H9 (cell line): ENCODE data around the gene VWC2L. TPM values are rescaled to one million over a fixed set of nuclear protein-coding genes. Genes with fewer than 3 reads are reported as not detected.

Experiments used
- DNase-seq: peaks from one replicate; pipeline ENCODE4 v3.0.0-alpha.2; 2017
- H2AFZ ChIP-seq: one replicate; pipeline ENCODE4 v1.6.1; 2013; ENCODE audit warnings: mild to moderate bottlenecking, low read length, control low read depth, moderate library complexity
- H2AK5ac ChIP-seq: 2 replicates; pipeline ENCODE4 v1.6.1; 2013; ENCODE audit warnings: low read length, control low read depth, mixed read lengths; ENCODE audit not compliant: insufficient read length
- H2BK120ac ChIP-seq: one replicate; pipeline ENCODE4 v1.6.1; 2013; ENCODE audit warnings: low read depth, mild to moderate bottlenecking, low read length, control low read depth, inconsistent platforms; ENCODE audit not compliant: poor library complexity, severe bottlenecking
- H2BK12ac ChIP-seq: 2 replicates; pipeline ENCODE4 v1.6.1; 2013; ENCODE audit warnings: low read length, control low read depth, mixed read lengths, low read depth; ENCODE audit not compliant: insufficient read length
- H2BK15ac ChIP-seq: 2 replicates; pipeline ENCODE4 v1.6.1; 2013; ENCODE audit warnings: low read depth, low read length, control low read depth
- H2BK20ac ChIP-seq: one replicate; pipeline ENCODE4 v1.6.1; 2013; ENCODE audit warnings: low read depth, mild to moderate bottlenecking, low read length, control low read depth, inconsistent platforms; ENCODE audit not compliant: poor library complexity, severe bottlenecking
- H2BK5ac ChIP-seq: 2 replicates; pipeline ENCODE4 v1.6.1; 2013; ENCODE audit warnings: low read length, control low read depth, mixed read lengths; ENCODE audit not compliant: insufficient read length
- H3K14ac ChIP-seq: 2 replicates; pipeline ENCODE4 v1.6.1; 2013; ENCODE audit warnings: low read length, control low read depth; ENCODE audit not compliant: insufficient read depth
- H3K18ac ChIP-seq: 2 replicates; pipeline ENCODE4 v1.6.1; 2013; ENCODE audit warnings: low read depth, mild to moderate bottlenecking, mixed read lengths, low read length, control low read depth; ENCODE audit not compliant: insufficient read length
- H3K23ac ChIP-seq: 2 replicates; pipeline ENCODE4 v1.6.1; 2013; ENCODE audit warnings: low read length, control low read depth, mixed read lengths, low read depth; ENCODE audit not compliant: insufficient read length
- H3K23me2 ChIP-seq: 2 replicates; pipeline ENCODE4 v1.6.1; 2013; ENCODE audit warnings: low read depth, mild to moderate bottlenecking, mixed read lengths, low read length, control low read depth; ENCODE audit not compliant: insufficient read length, poor library complexity, severe bottlenecking
- H3K27ac ChIP-seq: 2 replicates; pipeline ENCODE4 v1.5.1; 2013; ENCODE audit warnings: low read length, control low read depth, mixed read lengths, low read depth; ENCODE audit not compliant: insufficient read length
- H3K27me3 ChIP-seq: 2 replicates; pipeline ENCODE4 v1.6.1; 2013; ENCODE audit warnings: low read length, control low read depth, inconsistent platforms; ENCODE audit not compliant: insufficient read depth
- H3K4ac ChIP-seq: 2 replicates; pipeline ENCODE4 v1.6.1; 2013; ENCODE audit warnings: low read depth, mild to moderate bottlenecking, control low read depth, inconsistent platforms, low read length, moderate library complexity
- H3K4me1 ChIP-seq: 2 replicates; pipeline ENCODE4 v1.6.1; 2013; ENCODE audit warnings: low read length, control low read depth, inconsistent platforms; ENCODE audit not compliant: insufficient read depth
- H3K4me2 ChIP-seq: 2 replicates; pipeline ENCODE4 v1.6.1; 2013; ENCODE audit warnings: low read length, control low read depth, mixed read lengths; ENCODE audit not compliant: insufficient read length, insufficient read depth
- H3K56ac ChIP-seq: 2 replicates; pipeline ENCODE4 v1.6.1; 2013; ENCODE audit warnings: low read depth, mild to moderate bottlenecking, mixed read lengths, low read length, control low read depth; ENCODE audit not compliant: insufficient read length
- H3K79me1 ChIP-seq: 2 replicates; pipeline ENCODE4 v1.6.1; 2013; ENCODE audit warnings: low read depth, mild to moderate bottlenecking, moderate library complexity, low read length, control low read depth, inconsistent platforms; ENCODE audit not compliant: insufficient read depth, poor library complexity, severe bottlenecking
- H3K79me2 ChIP-seq: 2 replicates; pipeline ENCODE4 v1.6.1; 2013; ENCODE audit warnings: low read length, control low read depth, inconsistent platforms; ENCODE audit not compliant: insufficient read depth
- H3K9ac ChIP-seq: 2 replicates; pipeline ENCODE4 v1.6.1; 2013; ENCODE audit warnings: low read length, control low read depth, mixed read lengths; ENCODE audit not compliant: insufficient read length; ENCODE audit errors: extremely low read depth
- H3K9me3 ChIP-seq: one replicate; pipeline ENCODE4 v1.6.1; 2013; ENCODE audit warnings: low read depth, low read length, inconsistent platforms; ENCODE audit not compliant: control insufficient read depth
- H3T11ph ChIP-seq: one replicate; pipeline ENCODE4 v1.6.1; 2013; ENCODE audit warnings: mild to moderate bottlenecking, low read length, control low read depth, inconsistent platforms
- H4K20me1 ChIP-seq: one replicate; pipeline ENCODE4 v1.6.1; 2013; ENCODE audit not compliant: control insufficient read depth, insufficient read length, insufficient read depth
- H4K5ac ChIP-seq: 2 replicates; pipeline ENCODE4 v1.6.1; 2013; ENCODE audit warnings: low read depth, mild to moderate bottlenecking, mixed read lengths, low read length, control low read depth; ENCODE audit not compliant: insufficient read length
- H4K8ac ChIP-seq: replicated peaks from 2 replicates; pipeline ENCODE4 v1.6.1; 2013; ENCODE audit warnings: low read length, control low read depth, mixed read lengths, low read depth; ENCODE audit not compliant: insufficient read length
- H4K91ac ChIP-seq: 2 replicates; pipeline ENCODE4 v1.6.1; 2013; ENCODE audit warnings: low read depth, mild to moderate bottlenecking, moderate library complexity, mixed read lengths, low read length, control low read depth; ENCODE audit not compliant: insufficient read length
- H3K27ac Mint-ChIP-seq, 3 experiments: 2 replicates in 2 of 3; 3 replicates in 1 of 3; pipeline ENCODE4 v1.8.0; 2020 to 2021; ENCODE audit warnings: mixed read lengths in 3 of 3, mild to moderate bottlenecking in 1 of 3, moderate library complexity in 1 of 3
- H3K27me3 Mint-ChIP-seq: 2 replicates; pipeline ENCODE4 v1.8.0; 2021; ENCODE audit warnings: low read depth, mild to moderate bottlenecking, moderate library complexity, mixed read lengths
- H3K36me3 Mint-ChIP-seq, 3 experiments: 2 replicates in 2 of 3; 3 replicates in 1 of 3; pipeline ENCODE4 v1.8.0; 2020 to 2021; ENCODE audit warnings: low read depth in 3 of 3, mixed read lengths in 3 of 3; ENCODE audit not compliant: insufficient read depth in 1 of 3
- H3K4me1 Mint-ChIP-seq, 2 experiments: 2 replicates each; pipeline ENCODE4 v1.8.0; 2020; ENCODE audit warnings: mixed read lengths in 2 of 2
- H3K4me3 Mint-ChIP-seq, 2 experiments: 2 replicates in 1 of 2; 3 replicates in 1 of 2; pipeline ENCODE4 v1.8.0; 2020 to 2021; ENCODE audit warnings: mild to moderate bottlenecking in 2 of 2, mixed read lengths in 2 of 2, moderate library complexity in 1 of 2
- H3K9me3 Mint-ChIP-seq, 2 experiments: 2 replicates in 1 of 2; 3 replicates in 1 of 2; pipeline ENCODE4 v1.8.0; 2020; ENCODE audit warnings: mild to moderate bottlenecking in 2 of 2, mixed read lengths in 2 of 2, moderate library complexity in 1 of 2
- WGBS: extraction: QIAGEN DNeasy Blood & Tissue Kit; methylation state at CpG from one replicate; pipeline ENCODE4 v1.1.7; 2013; ENCODE audit warnings: missing lambda C conversion rate, low lambda C conversion rate, mixed read lengths; ENCODE audit not compliant: insufficient read length; ENCODE audit errors: extremely low coverage; 5-methylcytosine and 5-hydroxymethylcytosine counted together
- total RNA-seq: library from RNA; stranded (reverse); gene quantifications from 2 replicates; pipeline ENCODE4 v1.2.1, GENCODE V29; 2021
- TF ChIP-seq, protein P1 (sequence below): fragments of 200-600 bp; sonication (generic); conservative IDR thresholded peaks from 3 replicates; pipeline ENCODE4 v1.8.0; 2021; ENCODE audit warnings: antibody characterized with exemption, mild to moderate bottlenecking

Gene VWC2L
- total RNA-seq, 1 experiment from 2014 or later = not detected

DNA sequence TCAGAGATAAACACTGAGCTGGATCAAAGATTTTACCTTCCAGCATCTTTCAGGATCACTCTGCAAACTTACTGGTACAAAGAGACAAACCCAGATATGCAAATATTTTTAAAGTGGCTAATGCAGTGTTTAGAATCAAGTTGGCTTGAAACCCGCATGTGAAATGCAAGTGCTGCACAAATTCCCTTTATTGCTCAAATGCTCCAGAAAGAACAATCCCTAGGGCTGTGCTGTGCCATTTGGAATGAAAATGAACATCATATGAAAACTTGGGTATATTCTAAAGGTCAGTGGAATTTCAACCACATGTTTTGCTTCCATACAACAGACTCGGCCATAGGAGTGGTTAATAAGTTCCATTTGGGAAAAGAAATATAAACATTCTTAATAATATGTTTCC lies 139.1 kb downstream of the VWC2L start:
- H3K14ac ChIP-seq = no peak overlapping the region

More for the DNA sequence above, 139.1 kb downstream of the VWC2L start:
- no peak for DNase-seq
- H3T11ph ChIP-seq = no peak overlapping the region
- H4K8ac ChIP-seq = no peak overlapping the region
- H3K23me2 ChIP-seq = no peaks in the 10 kb centered on the region
- no peak overlapping the region for H3K56ac ChIP-seq
- Mint-ChIP-seq H3K9me3 (no peaks in the 10 kb centered on the region), H3K27ac (no peak overlapping the region), H3K36me3 (no peaks in the 10 kb centered on the region), H3K4me1 (no peaks in the 10 kb centered on the region), H3K27me3 (no peaks in the 10 kb centered on the region), H3K4me3 (no peak overlapping the region)
- no peaks in the 10 kb centered on the region for H3K4me1 ChIP-seq
- no peak overlapping the region for H2BK12ac ChIP-seq
- no peak overlapping the region for H3K27ac ChIP-seq
- H2BK20ac ChIP-seq = no peak overlapping the region
- no peak overlapping the region for H2BK120ac ChIP-seq
- no peak overlapping the region for H3K9ac ChIP-seq
- TF ChIP-seq, protein P1, sequence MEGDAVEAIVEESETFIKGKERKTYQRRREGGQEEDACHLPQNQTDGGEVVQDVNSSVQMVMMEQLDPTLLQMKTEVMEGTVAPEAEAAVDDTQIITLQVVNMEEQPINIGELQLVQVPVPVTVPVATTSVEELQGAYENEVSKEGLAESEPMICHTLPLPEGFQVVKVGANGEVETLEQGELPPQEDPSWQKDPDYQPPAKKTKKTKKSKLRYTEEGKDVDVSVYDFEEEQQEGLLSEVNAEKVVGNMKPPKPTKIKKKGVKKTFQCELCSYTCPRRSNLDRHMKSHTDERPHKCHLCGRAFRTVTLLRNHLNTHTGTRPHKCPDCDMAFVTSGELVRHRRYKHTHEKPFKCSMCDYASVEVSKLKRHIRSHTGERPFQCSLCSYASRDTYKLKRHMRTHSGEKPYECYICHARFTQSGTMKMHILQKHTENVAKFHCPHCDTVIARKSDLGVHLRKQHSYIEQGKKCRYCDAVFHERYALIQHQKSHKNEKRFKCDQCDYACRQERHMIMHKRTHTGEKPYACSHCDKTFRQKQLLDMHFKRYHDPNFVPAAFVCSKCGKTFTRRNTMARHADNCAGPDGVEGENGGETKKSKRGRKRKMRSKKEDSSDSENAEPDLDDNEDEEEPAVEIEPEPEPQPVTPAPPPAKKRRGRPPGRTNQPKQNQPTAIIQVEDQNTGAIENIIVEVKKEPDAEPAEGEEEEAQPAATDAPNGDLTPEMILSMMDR = no peak
- H4K20me1 ChIP-seq = no peaks in the 10 kb centered on the region
- H2BK5ac ChIP-seq = no peak overlapping the region
- H3K4me2 ChIP-seq = no peak overlapping the region
- no peak overlapping the region for H4K5ac ChIP-seq
- H2AK5ac ChIP-seq = no peak overlapping the region
- no peaks in the 10 kb centered on the region for H3K79me1 ChIP-seq
- WGBS = no CpG with 5 or more reads among the region's 2 CpGs
- no peaks in the 10 kb centered on the region for H3K9me3 ChIP-seq
- no peaks in the 10 kb centered on the region for H3K27me3 ChIP-seq
- no peak overlapping the region for H3K4ac ChIP-seq
- no peaks in the 10 kb centered on the region for H3K79me2 ChIP-seq
- no peak overlapping the region for H3K18ac ChIP-seq
- H2AFZ ChIP-seq = no peak overlapping the region
- H4K91ac ChIP-seq = no peak overlapping the region
- H2BK15ac ChIP-seq = no peak overlapping the region
- no peak overlapping the region for H3K23ac ChIP-seq
